ENCODE measurements around the gene GAA. TPM values are rescaled to one million over a fixed set of nuclear protein-coding genes. Genes with fewer than 3 reads are reported as not detected.

The GAA gene
- total RNA-seq, 1 experiment from 2014 or later, result 7.5 TPM

GRCh38 chr17:80101946-80102663 lies 724 bp downstream of the GAA start:
- H3K36me3 ChIP-seq (ENCODE audit: insufficient read depth, low read length, poor library complexity, severe bottlenecking), result no peaks in the 10 kb centered on the region
- peak overlapping the region; percentile 80 for H3K27ac ChIP-seq (ENCODE audit: low read depth, low read length, poor library complexity, severe bottlenecking)
- POLR2A ChIA-PET (ENCODE audit: low non-redundant PET), result interaction anchor here (0.6 kb wide), 1 partner anchor 177 kb away, joined by 3 read pairs; no protein-coding TSS in a partner anchor
- H3K4me1 ChIP-seq (ENCODE audit: insufficient read depth, low read length, poor library complexity, severe bottlenecking), result peaks cover 10% of the 10 kb centered on the region
- peak; percentile 27 for DNase-seq (ENCODE audit: low spot score)
- CTCF ChIA-PET, result interaction anchor here (0.6 to 1.0 kb wide), 12 partner anchors 8 to 70 kb away, joined by 3 to 5 read pairs (median 3); partner anchors contain the start of gene EIF4A3
- TSS peak; percentile 68 for BruUV-seq (replicated peaks)
- no peaks in the 10 kb centered on the region for H3K9me3 ChIP-seq (ENCODE audit: low read depth, low read length, poor library complexity, severe bottlenecking)
- TF ChIP-seq, protein P1, sequence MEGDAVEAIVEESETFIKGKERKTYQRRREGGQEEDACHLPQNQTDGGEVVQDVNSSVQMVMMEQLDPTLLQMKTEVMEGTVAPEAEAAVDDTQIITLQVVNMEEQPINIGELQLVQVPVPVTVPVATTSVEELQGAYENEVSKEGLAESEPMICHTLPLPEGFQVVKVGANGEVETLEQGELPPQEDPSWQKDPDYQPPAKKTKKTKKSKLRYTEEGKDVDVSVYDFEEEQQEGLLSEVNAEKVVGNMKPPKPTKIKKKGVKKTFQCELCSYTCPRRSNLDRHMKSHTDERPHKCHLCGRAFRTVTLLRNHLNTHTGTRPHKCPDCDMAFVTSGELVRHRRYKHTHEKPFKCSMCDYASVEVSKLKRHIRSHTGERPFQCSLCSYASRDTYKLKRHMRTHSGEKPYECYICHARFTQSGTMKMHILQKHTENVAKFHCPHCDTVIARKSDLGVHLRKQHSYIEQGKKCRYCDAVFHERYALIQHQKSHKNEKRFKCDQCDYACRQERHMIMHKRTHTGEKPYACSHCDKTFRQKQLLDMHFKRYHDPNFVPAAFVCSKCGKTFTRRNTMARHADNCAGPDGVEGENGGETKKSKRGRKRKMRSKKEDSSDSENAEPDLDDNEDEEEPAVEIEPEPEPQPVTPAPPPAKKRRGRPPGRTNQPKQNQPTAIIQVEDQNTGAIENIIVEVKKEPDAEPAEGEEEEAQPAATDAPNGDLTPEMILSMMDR (conservative IDR thresholded peaks at IDR 0.05; ENCODE audit: low read depth, low read length), result no peak
- no peak for TF ChIP-seq EZH2 (IDR thresholded peaks at IDR 0.05; ENCODE audit: borderline replicate concordance, low read depth, low read length, poor library complexity, severe bottlenecking)
- no peaks in the 10 kb centered on the region for H3K27me3 ChIP-seq (replicated peaks; ENCODE audit: insufficient read depth, low read depth, low read length, poor library complexity)
- peak overlapping the region; percentile 84 for H3K4me3 ChIP-seq (ENCODE audit: low read depth, low read length, poor library complexity, severe bottlenecking)
- intact Hi-C loops (cut with micrococcal nuclease; ENCODE audit: unreplicated experiment), result no loop called here

GRCh38 chr17:80102664-80103448 lies 1.5 kb downstream of the GAA start:
- Histone ChIP-seq H3K27me3 (replicated peaks; ENCODE audit: insufficient read depth, low read depth, low read length, poor library complexity) (no peaks in the 10 kb centered on the region), H3K27ac (ENCODE audit: low read depth, low read length, poor library complexity, severe bottlenecking) (no peak overlapping the region), H3K36me3 (ENCODE audit: insufficient read depth, low read length, poor library complexity, severe bottlenecking) (no peaks in the 10 kb centered on the region), H3K9me3 (ENCODE audit: low read depth, low read length, poor library complexity, severe bottlenecking) (no peaks in the 10 kb centered on the region), H3K4me1 (ENCODE audit: insufficient read depth, low read length, poor library complexity, severe bottlenecking) (peaks cover 10% of the 10 kb centered on the region), H3K4me3 (ENCODE audit: low read depth, low read length, poor library complexity, severe bottlenecking) (no peak overlapping the region)
- DNase-seq (ENCODE audit: low spot score), result no peak
- intact Hi-C loops (cut with micrococcal nuclease; ENCODE audit: unreplicated experiment), result no loop called here
- TF ChIP-seq EZH2 (IDR thresholded peaks at IDR 0.05; ENCODE audit: borderline replicate concordance, low read depth, low read length, poor library complexity, severe bottlenecking), result no peak
- TF ChIP-seq, protein P1 (conservative IDR thresholded peaks at IDR 0.05; ENCODE audit: low read depth, low read length), result no peak
- ChIA-PET POLR2A (ENCODE audit: low non-redundant PET) (no interaction called here), CTCF (no interaction called here)
- no TSS peak for BruUV-seq (replicated peaks)

GRCh38 chr17:80103449-80104085 lies 2.2 kb downstream of the GAA start:
- DNase-seq (ENCODE audit: low spot score), result no peak
- ChIA-PET POLR2A (ENCODE audit: low non-redundant PET) (interaction anchor here (0.7 kb wide), 1 partner anchor 493 kb away, joined by 3 read pairs; the partner anchor contains the start of gene RBFOX3), CTCF (no interaction called here)
- TF ChIP-seq EZH2 (IDR thresholded peaks at IDR 0.05; ENCODE audit: borderline replicate concordance, low read depth, low read length, poor library complexity, severe bottlenecking), result no peak
- TF ChIP-seq, protein P1 (conservative IDR thresholded peaks at IDR 0.05; ENCODE audit: low read depth, low read length), result no peak
- Histone ChIP-seq H3K9me3 (ENCODE audit: low read depth, low read length, poor library complexity, severe bottlenecking) (no peaks in the 10 kb centered on the region), H3K27me3 (replicated peaks; ENCODE audit: insufficient read depth, low read depth, low read length, poor library complexity) (no peaks in the 10 kb centered on the region), H3K4me3 (ENCODE audit: low read depth, low read length, poor library complexity, severe bottlenecking) (no peak overlapping the region), H3K27ac (ENCODE audit: low read depth, low read length, poor library complexity, severe bottlenecking) (no peak overlapping the region), H3K4me1 (ENCODE audit: insufficient read depth, low read length, poor library complexity, severe bottlenecking) (peaks cover 10% of the 10 kb centered on the region), H3K36me3 (ENCODE audit: insufficient read depth, low read length, poor library complexity, severe bottlenecking) (no peaks in the 10 kb centered on the region)
- intact Hi-C loops (cut with micrococcal nuclease; ENCODE audit: unreplicated experiment), result no loop called here
- no TSS peak for BruUV-seq (replicated peaks)

Measured in A673 (cell line).